ENCODE data around the gene DERL3. TPM values are rescaled to one million over a fixed set of nuclear protein-coding genes. Genes with fewer than 3 reads are reported as not detected.

Gene DERL3
- total RNA-seq, 1 experiment from 2014 or later, result not detected

- peaks cover 20% of the 10 kb centered on the region for H3K4me1 ChIP-seq
- H3K36me3 ChIP-seq, result peaks cover 49% of the 10 kb centered on the region
- DNase-seq, result no peak
- H3K9me3 ChIP-seq (replicated peaks), result no peaks in the 10 kb centered on the region
- H3K27ac ChIP-seq, result no peak overlapping the region
- H3K27me3 ChIP-seq, result no peaks in the 10 kb centered on the region
- H3K4me3 ChIP-seq, result no peak overlapping the region
Observed at GRCh38 chr22:23837911-23838680, 710 bp downstream of the DERL3 start.

- Histone ChIP-seq H3K36me3 (peaks cover 50% of the 10 kb centered on the region), H3K4me3 (no peak overlapping the region), H3K9me3 (replicated peaks) (no peaks in the 10 kb centered on the region), H3K27me3 (no peaks in the 10 kb centered on the region), H3K27ac (no peak overlapping the region), H3K4me1 (peaks cover 14% of the 10 kb centered on the region)
- DNase-seq, result no peak
Observed at GRCh38 chr22:23837496-23837859, 1.3 kb downstream of the DERL3 start.

- Histone ChIP-seq H3K36me3 (peaks cover 51% of the 10 kb centered on the region), H3K27me3 (no peaks in the 10 kb centered on the region), H3K9me3 (replicated peaks) (no peaks in the 10 kb centered on the region), H3K27ac (no peak overlapping the region), H3K4me3 (no peak overlapping the region), H3K4me1 (peaks cover 8% of the 10 kb centered on the region; the same call in 1 of the 2 replicates)
- no peak for DNase-seq
Observed at GRCh38 chr22:23836692-23837495, 1.9 kb downstream of the DERL3 start.

- Histone ChIP-seq H3K27ac (no peak overlapping the region), H3K27me3 (no peaks in the 10 kb centered on the region), H3K4me3 (no peak overlapping the region), H3K9me3 (replicated peaks) (no peaks in the 10 kb centered on the region), H3K36me3 (peaks cover 53% of the 10 kb centered on the region), H3K4me1 (peaks cover 2% of the 10 kb centered on the region; the same call in 1 of the 2 replicates)
- DNase-seq, result no peak
Observed at GRCh38 chr22:23836281-23836680, 2.5 kb downstream of the DERL3 start.

GRCh38 chr22:23835484-23836144 lies 3.2 kb downstream of the DERL3 start:
- no peaks in the 10 kb centered on the region; the same call in 1 of the 2 replicates for H3K4me1 ChIP-seq
- no peaks in the 10 kb centered on the region for H3K9me3 ChIP-seq (replicated peaks)
- DNase-seq, result no peak
- H3K27ac ChIP-seq, result no peak overlapping the region
- H3K36me3 ChIP-seq, result peaks cover 59% of the 10 kb centered on the region
- no peak overlapping the region for H3K4me3 ChIP-seq
- no peaks in the 10 kb centered on the region for H3K27me3 ChIP-seq

GRCh38 chr22:23834793-23835483 lies 3.9 kb downstream of the DERL3 start:
- Histone ChIP-seq H3K4me1 (no peaks in the 10 kb centered on the region; the same call in 1 of the 2 replicates), H3K27ac (no peak overlapping the region), H3K9me3 (replicated peaks) (no peaks in the 10 kb centered on the region), H3K36me3 (peaks cover 63% of the 10 kb centered on the region), H3K27me3 (no peaks in the 10 kb centered on the region), H3K4me3 (no peak overlapping the region)
- DNase-seq, result no peak

- H3K9me3 ChIP-seq (replicated peaks), result no peaks in the 10 kb centered on the region
- no peak for DNase-seq
- peaks cover 68% of the 10 kb centered on the region for H3K36me3 ChIP-seq
- H3K4me1 ChIP-seq, result no peaks in the 10 kb centered on the region; the same call in 1 of the 2 replicates
- H3K4me3 ChIP-seq, result no peak overlapping the region
- H3K27me3 ChIP-seq, result no peaks in the 10 kb centered on the region
- H3K27ac ChIP-seq, result no peak overlapping the region
Observed at GRCh38 chr22:23834406-23834792, 4.4 kb downstream of the DERL3 start.

GRCh38 chr22:23833911-23834317 lies 4.9 kb downstream of the DERL3 start:
- Histone ChIP-seq H3K9me3 (replicated peaks) (no peaks in the 10 kb centered on the region), H3K4me1 (no peaks in the 10 kb centered on the region; the same call in 1 of the 2 replicates), H3K27me3 (no peaks in the 10 kb centered on the region), H3K36me3 (peaks cover 73% of the 10 kb centered on the region), H3K27ac (no peak overlapping the region), H3K4me3 (no peak overlapping the region)
- DNase-seq, result no peak

GRCh38 chr22:23833017-23833751 lies 5.6 kb downstream of the DERL3 start:
- Histone ChIP-seq H3K4me1 (no peaks in the 10 kb centered on the region; the same call in 1 of the 2 replicates), H3K4me3 (no peak overlapping the region), H3K27me3 (no peaks in the 10 kb centered on the region), H3K27ac (no peak overlapping the region), H3K36me3 (peaks cover 72% of the 10 kb centered on the region), H3K9me3 (replicated peaks) (no peaks in the 10 kb centered on the region)
- DNase-seq, result no peak

- Histone ChIP-seq H3K9me3 (replicated peaks) (no peaks in the 10 kb centered on the region), H3K4me3 (no peak overlapping the region), H3K27me3 (no peaks in the 10 kb centered on the region), H3K36me3 (peaks cover 65% of the 10 kb centered on the region), H3K27ac (no peak overlapping the region), H3K4me1 (no peaks in the 10 kb centered on the region; the same call in 1 of the 2 replicates)
- no peak for DNase-seq
Observed at GRCh38 chr22:23832226-23833016, 6.4 kb downstream of the DERL3 start.

GRCh38 chr22:23831781-23832180 lies 7.0 kb downstream of the DERL3 start:
- no peaks in the 10 kb centered on the region for H3K27me3 ChIP-seq
- DNase-seq, result no peak
- H3K4me3 ChIP-seq, result no peak overlapping the region
- peaks cover 67% of the 10 kb centered on the region for H3K36me3 ChIP-seq
- no peak overlapping the region for H3K27ac ChIP-seq
- no peaks in the 10 kb centered on the region; the same call in 1 of the 2 replicates for H3K4me1 ChIP-seq
- no peaks in the 10 kb centered on the region for H3K9me3 ChIP-seq (replicated peaks)

GRCh38 chr22:23831261-23831660 lies 7.5 kb downstream of the DERL3 start:
- H3K9me3 ChIP-seq (replicated peaks), result no peaks in the 10 kb centered on the region
- H3K4me1 ChIP-seq, result no peaks in the 10 kb centered on the region; the same call in 1 of the 2 replicates
- H3K36me3 ChIP-seq, result peaks cover 66% of the 10 kb centered on the region
- no peak overlapping the region for H3K4me3 ChIP-seq
- no peak overlapping the region for H3K27ac ChIP-seq
- no peak for DNase-seq
- no peaks in the 10 kb centered on the region for H3K27me3 ChIP-seq

GRCh38 chr22:23829845-23830372 lies 8.9 kb downstream of the DERL3 start:
- Histone ChIP-seq H3K27ac (no peak overlapping the region), H3K4me3 (no peak overlapping the region), H3K4me1 (no peaks in the 10 kb centered on the region; the same call in 1 of the 2 replicates), H3K9me3 (replicated peaks) (no peaks in the 10 kb centered on the region), H3K36me3 (peaks cover 61% of the 10 kb centered on the region), H3K27me3 (no peaks in the 10 kb centered on the region)
- no peak for DNase-seq

Measured in SJCRH30 (cell line).